ENCODE data around the gene MARK4. TPM values are rescaled to one million over a fixed set of nuclear protein-coding genes. Genes with fewer than 3 reads are reported as not detected.
"Not testable (repeated sequence)": the region's sequence is repeated elsewhere in the genome, so short reads cannot be mapped to it uniquely, and the experiment has no call there.

Gene MARK4
- total and polyA plus RNA-seq, 12 donors = 13.8 to 45.3 (median 32.0) TPM

DNA sequence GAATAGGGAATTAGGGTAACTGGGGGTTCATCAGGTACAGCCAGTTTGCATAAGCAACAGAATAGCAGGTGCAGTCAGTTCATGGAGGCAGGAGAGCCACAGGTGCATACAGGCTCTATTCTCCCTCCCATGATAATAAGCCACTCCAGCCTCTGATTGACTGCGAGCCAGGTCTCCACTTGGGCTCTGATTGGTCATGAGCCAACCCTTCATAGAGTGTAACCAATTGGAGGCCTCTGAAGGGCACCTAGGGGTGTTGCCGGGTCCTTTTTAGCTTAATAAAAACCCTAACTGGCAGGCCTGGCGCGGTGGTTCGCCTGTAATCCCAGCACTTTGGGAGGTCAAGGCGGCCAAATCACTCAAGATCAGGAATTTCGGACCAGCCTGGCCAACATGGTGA is 80.3 kb downstream of the MARK4 start:
- Histone ChIP-seq H3K27ac (no peak overlapping the region), H3K27me3 (no peaks in the 10 kb centered on the region), H3K4me1 (peaks cover 0 to 1% (median 0%) of the 10 kb centered on the region in 9 donors), H3K36me3 (no peaks in the 10 kb centered on the region), H3K4me3 (no peak overlapping the region), H3K9me3 (no peaks in the 10 kb centered on the region)
- no peak for ATAC-seq
- 86 to 91% methylated on average over 7 of the region's 7 CpGs for WGBS, 2 donors
- DNase-seq = no peak
- intact Hi-C loops (cut with DNase I) = loop anchor here in 3 of 10 donors (10.0 kb wide), 3 partner anchors 77 to 427 kb away; partner anchors contain the start of genes MARK4 (in 2 of the 3) and APOE (in 1 of the 3)
- TF ChIP-seq, protein P1, sequence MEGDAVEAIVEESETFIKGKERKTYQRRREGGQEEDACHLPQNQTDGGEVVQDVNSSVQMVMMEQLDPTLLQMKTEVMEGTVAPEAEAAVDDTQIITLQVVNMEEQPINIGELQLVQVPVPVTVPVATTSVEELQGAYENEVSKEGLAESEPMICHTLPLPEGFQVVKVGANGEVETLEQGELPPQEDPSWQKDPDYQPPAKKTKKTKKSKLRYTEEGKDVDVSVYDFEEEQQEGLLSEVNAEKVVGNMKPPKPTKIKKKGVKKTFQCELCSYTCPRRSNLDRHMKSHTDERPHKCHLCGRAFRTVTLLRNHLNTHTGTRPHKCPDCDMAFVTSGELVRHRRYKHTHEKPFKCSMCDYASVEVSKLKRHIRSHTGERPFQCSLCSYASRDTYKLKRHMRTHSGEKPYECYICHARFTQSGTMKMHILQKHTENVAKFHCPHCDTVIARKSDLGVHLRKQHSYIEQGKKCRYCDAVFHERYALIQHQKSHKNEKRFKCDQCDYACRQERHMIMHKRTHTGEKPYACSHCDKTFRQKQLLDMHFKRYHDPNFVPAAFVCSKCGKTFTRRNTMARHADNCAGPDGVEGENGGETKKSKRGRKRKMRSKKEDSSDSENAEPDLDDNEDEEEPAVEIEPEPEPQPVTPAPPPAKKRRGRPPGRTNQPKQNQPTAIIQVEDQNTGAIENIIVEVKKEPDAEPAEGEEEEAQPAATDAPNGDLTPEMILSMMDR (IDR thresholded peaks at IDR 0.05) = no peak

DNA sequence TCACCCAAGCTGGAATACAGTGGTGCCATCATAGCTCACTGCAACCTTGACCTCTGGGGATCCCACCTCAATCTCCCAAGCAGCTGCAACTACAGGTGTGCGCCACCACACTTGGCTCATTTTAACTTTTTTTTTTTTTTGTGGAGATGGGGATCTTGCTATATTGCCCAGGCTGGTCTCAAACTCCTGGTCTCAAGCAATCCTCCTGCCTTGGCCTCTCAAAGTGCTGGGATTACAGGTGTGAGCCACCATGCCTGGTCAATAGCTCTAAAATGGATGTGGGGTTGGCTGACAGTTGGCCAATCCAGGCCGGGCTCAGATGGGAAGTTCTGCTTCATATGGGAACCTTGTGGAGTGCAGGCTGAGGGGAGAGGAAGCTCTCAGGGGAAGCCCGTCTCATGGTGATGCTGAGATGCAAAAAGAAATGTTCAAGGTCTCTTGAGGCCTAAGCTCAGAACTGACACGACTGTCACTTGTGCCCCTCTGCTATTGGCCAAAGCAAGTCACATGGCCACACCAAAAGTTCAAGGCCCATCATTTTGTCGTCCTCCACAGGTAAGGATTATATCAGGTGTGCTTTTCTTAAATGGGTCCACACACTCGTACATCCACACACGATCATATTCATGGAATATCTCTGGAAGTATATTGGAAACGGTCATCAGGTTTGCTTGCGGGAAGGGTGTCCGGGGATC is 82.7 kb downstream of the MARK4 start:
- peaks cover 0 to 6% (median 1%) of the 10 kb centered on the region in 7 donors for H3K27me3 ChIP-seq

DNA sequence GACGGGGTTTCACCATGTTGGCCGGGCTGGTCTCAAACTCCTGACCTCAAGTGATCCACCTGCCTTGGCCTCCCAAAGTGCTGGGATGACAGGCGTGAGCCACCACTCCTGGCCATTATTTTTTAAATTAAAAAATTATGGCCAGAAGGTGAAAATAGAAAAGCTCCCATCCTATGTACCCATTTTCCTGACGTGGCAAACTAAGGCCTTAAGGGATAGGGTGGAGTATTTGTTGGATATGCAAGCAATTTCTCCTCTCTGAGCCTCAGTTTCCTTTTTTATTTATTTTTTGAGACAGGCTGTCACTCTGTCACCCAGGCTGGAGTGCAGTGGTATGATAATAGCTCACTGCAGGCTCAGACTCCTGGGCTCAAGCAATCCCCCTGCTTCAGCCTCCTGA is 83.8 kb downstream of the MARK4 start:
- H3K36me3 ChIP-seq, H3K27ac ChIP-seq, H3K4me3 ChIP-seq, ATAC-seq, DNase-seq, H3K4me1 ChIP-seq, H3K9me3 ChIP-seq: not testable (repeated sequence)
- H3K27me3 ChIP-seq = peaks cover 0 to 16% (median 13%) of the 10 kb centered on the region in 7 donors
- WGBS, 2 donors = 88 to 94% methylated on average over 4 of the region's 4 CpGs
- intact Hi-C loops (cut with DNase I) = loop anchor here in 5 of 10 donors (5.0 to 10.0 kb wide), 6 partner anchors 78 to 433 kb away; partner anchors contain the start of genes MARK4 (in 2 of the 5) and APOE (in 1 of the 5)

More for the DNA sequence above, 82.7 kb downstream of the MARK4 start:
- Histone ChIP-seq H3K9me3 (no peaks in the 10 kb centered on the region), H3K27ac (no peak overlapping the region), H3K4me1 (peaks cover 0 to 4% (median 0%) of the 10 kb centered on the region in 9 donors), H3K36me3 (no peaks in the 10 kb centered on the region), H3K4me3 (no peak overlapping the region)
- intact Hi-C loops (cut with DNase I) = loop anchor here in 3 of 10 donors (10.0 kb wide), 3 partner anchors 79 to 429 kb away; partner anchors contain the start of genes MARK4 (in 2 of the 3) and APOE (in 1 of the 3)
- no peak for ATAC-seq
- DNase-seq = no peak
- WGBS, 2 donors = 82 to 84% methylated on average over 10 of the region's 10 CpGs
- TF ChIP-seq, protein P1 (IDR thresholded peaks at IDR 0.05) = no peak

DNA sequence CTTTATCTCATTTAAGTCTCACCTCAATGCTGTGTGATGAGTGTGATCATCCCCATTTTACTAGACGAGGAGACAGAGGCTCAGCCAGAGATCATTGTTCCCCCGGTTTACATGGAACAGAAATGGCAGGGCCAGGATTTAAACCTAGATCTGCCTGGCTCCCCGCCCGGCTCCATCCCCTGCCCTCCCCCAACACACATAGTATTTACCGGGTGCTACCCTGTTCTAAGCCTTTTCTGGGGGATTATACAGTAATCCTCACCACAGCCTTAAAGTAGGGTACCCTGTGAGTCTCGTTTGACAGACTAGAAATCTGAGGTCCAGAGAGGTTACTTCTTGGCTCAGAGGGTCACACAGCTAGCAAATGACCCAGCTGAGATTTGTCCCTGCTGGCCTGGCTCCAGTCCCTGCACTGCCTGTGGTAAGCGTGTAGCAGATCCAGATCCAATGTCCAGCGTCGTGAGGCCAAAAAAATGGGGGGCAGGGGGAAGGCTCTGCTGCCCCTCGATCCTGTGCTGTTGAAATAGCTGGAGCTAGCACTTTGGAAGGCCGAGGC is 85.7 kb downstream of the MARK4 start:
- Histone ChIP-seq H3K9me3 (no peaks in the 10 kb centered on the region), H3K4me1 (peaks cover 0 to 10% (median 5%) of the 10 kb centered on the region in 9 donors), H3K27me3 (peaks cover 6 to 29% (median 24%) of the 10 kb centered on the region in 7 donors), H3K27ac (no peak overlapping the region), H3K4me3 (no peak overlapping the region), H3K36me3 (no peaks in the 10 kb centered on the region)
- ATAC-seq (no peak), DNase-seq (no peak)
- intact Hi-C loops (cut with DNase I) = loop anchor here in 5 of 10 donors (5.0 to 10.0 kb wide), 6 partner anchors 79 to 434 kb away; partner anchors contain the start of genes MARK4 (in 2 of the 5) and APOE (in 1 of the 5)
- WGBS, 2 donors = 62 to 66% methylated on average over 11 of the region's 11 CpGs
- TF ChIP-seq, protein P1 (IDR thresholded peaks at IDR 0.05) = no peak
